ENCODE data around the gene SUPT20H. TPM values are rescaled to one million over a fixed set of nuclear protein-coding genes. Genes with fewer than 3 reads are reported as not detected.
A peak's percentile ranks its signal among the peaks of the same experiment; 100 is the strongest.
"Not testable (repeated sequence)": the region's sequence is repeated elsewhere in the genome, so short reads cannot be mapped to it uniquely, and the experiment has no call there.

The SUPT20H gene
- total RNA-seq, 1 experiment from 2014 or later: 65.1 TPM

GRCh38 chr13:37089495-37089894 is 30.0 kb upstream of the SUPT20H start:
- H3K4me3 ChIP-seq (ENCODE audit: insufficient read depth, low read depth, low read length): no peak overlapping the region
- H3K27me3 ChIP-seq (ENCODE audit: control insufficient read depth, insufficient read depth, low read length): no peaks in the 10 kb centered on the region
- DNase-seq: no peak
- H3K36me3 ChIP-seq (replicated peaks; ENCODE audit: control insufficient read depth, insufficient read depth, low read length): no peaks in the 10 kb centered on the region

DNA sequence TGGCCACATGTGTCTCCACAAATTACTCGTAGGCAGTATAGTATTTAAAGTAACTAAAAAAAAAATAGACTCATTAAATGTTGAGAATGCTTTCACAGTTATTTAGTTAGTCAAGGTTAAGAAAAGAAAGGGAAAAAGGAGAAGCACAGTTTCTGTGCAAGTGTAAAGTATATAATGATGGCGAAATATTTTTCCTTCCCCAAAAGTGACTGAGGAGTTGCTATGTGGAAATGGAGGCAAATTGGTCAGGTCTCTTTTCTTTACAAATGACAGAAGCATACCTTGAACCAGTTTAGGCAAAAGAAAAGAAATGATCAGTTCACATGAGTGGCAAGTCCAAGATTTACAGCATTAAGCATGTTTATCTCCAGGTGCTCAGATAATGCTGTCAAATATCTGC is 28.0 kb upstream of the SUPT20H start:
- no peak for DNase-seq
- Histone ChIP-seq H3K4me3 (ENCODE audit: insufficient read depth, low read depth, low read length) (no peak overlapping the region), H3K27me3 (ENCODE audit: control insufficient read depth, insufficient read depth, low read length) (no peaks in the 10 kb centered on the region), H3K36me3 (replicated peaks; ENCODE audit: control insufficient read depth, insufficient read depth, low read length) (no peaks in the 10 kb centered on the region)

DNA sequence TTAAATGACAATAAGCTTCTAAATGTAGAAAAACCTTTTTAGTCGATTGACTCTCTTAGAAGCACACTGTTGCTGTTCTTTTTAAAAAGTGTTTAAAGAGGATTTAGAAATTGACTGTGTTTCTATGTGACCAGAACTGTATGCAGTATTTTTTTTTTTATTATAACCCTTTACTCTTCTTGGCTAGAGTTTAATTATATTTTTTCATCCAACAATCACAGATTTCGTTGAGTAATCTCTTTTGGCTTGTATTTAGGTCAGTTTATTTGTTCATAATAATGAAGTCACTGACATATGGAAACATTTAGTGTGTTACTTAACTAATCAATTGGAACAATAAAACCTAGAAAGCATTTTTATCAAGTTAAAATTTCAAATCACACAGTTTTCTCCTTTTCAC is 26.1 kb upstream of the SUPT20H start:
- no peak overlapping the region for H3K4me3 ChIP-seq (ENCODE audit: insufficient read depth, low read depth, low read length)
- no peaks in the 10 kb centered on the region for H3K36me3 ChIP-seq (replicated peaks; ENCODE audit: control insufficient read depth, insufficient read depth, low read length)
- no peak for DNase-seq
- H3K27me3 ChIP-seq (ENCODE audit: control insufficient read depth, insufficient read depth, low read length): no peaks in the 10 kb centered on the region

DNA sequence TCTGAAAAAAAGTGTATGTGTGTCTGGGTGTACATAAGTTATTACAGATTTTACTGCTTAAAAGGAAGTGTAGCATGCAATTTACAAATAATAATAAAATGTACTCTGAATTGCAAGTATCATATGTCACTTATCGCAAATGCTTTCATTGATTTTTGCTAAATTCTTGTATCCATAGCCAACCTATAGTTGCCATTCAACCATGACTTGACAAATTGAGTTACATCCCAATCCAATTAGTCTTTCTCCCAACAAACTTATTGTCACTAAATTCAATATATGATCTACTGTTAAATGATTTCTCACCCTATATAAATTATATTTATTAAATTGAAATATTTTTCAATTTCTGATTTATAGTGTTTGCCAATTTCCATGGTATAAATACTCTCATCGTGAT is 17.3 kb upstream of the SUPT20H start:
- Histone ChIP-seq H3K27me3 (ENCODE audit: control insufficient read depth, insufficient read depth, low read length) (no peaks in the 10 kb centered on the region), H3K4me3 (ENCODE audit: insufficient read depth, low read depth, low read length) (no peak overlapping the region), H3K36me3 (replicated peaks; ENCODE audit: control insufficient read depth, insufficient read depth, low read length) (no peaks in the 10 kb centered on the region)
- DNase-seq: no peak

DNA sequence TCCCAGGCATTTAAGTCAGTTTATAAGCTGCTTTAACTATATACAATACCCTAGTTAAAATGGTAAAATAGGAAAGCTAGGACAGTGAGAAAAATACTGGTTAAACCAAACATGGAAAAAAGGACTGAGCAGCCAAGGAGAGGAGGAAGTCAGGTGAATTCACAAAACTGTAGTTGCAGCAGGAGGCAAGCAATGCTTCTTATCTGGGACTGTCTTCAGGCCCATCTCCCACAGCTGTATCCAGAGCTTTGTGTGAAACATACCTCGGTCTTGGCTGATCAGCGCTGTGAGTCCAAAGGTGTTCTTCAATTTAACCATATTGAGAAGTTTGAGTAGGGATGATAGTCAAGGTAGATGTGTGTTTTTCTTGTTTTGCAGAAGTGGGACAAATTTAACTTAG is 15.7 kb upstream of the SUPT20H start:
- H3K36me3 ChIP-seq (replicated peaks; ENCODE audit: control insufficient read depth, insufficient read depth, low read length): no peaks in the 10 kb centered on the region
- no peaks in the 10 kb centered on the region for H3K27me3 ChIP-seq (ENCODE audit: control insufficient read depth, insufficient read depth, low read length)
- DNase-seq: peak; percentile 19
- no peak overlapping the region for H3K4me3 ChIP-seq (ENCODE audit: insufficient read depth, low read depth, low read length)

DNA sequence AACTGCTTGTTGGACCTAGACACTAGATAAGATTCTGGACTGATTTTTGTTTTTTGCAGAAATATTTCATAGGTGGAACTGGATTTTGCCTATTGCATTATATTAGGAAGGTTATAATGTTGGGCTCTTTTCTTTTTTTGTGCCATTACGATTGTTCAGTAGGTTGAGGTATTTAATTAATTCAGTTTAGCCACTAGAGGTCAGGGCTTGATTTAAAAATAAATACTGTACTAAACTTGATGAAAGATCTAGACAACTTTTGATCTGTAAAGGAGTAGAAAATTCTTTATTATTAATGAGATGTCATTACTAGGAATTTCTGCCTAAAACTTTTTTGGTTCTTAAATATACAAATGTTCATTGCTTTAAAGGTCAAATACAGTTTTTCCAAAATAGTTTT is 15.2 kb upstream of the SUPT20H start:
- no peak for DNase-seq
- Histone ChIP-seq H3K36me3 (replicated peaks; ENCODE audit: control insufficient read depth, insufficient read depth, low read length) (no peaks in the 10 kb centered on the region), H3K27me3 (ENCODE audit: control insufficient read depth, insufficient read depth, low read length) (no peaks in the 10 kb centered on the region), H3K4me3 (ENCODE audit: insufficient read depth, low read depth, low read length) (no peak overlapping the region)

DNA sequence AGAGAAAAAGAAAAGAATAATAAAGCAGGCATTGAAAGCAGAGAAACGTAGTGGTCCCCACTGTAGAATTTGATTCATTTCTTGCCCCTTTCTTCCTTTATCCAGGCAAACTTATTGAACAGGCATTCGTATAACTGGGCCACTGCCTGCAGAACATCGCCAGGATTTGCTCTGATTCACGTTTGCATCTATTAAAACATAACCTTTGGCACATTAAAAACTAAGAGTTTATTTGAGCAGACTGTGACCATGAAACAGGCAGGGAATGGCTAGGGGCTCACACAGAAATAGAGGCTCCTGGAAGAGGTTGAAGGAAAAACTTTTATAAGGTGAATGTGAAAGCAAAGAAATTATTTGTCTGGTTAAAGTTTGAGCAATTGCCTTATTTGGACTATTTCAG is 12.5 kb upstream of the SUPT20H start:
- DNase-seq: no peak
- no peaks in the 10 kb centered on the region for H3K36me3 ChIP-seq (replicated peaks; ENCODE audit: control insufficient read depth, insufficient read depth, low read length)
- H3K27me3 ChIP-seq (ENCODE audit: control insufficient read depth, insufficient read depth, low read length): no peaks in the 10 kb centered on the region
- H3K4me3 ChIP-seq (ENCODE audit: insufficient read depth, low read depth, low read length): no peak overlapping the region

DNA sequence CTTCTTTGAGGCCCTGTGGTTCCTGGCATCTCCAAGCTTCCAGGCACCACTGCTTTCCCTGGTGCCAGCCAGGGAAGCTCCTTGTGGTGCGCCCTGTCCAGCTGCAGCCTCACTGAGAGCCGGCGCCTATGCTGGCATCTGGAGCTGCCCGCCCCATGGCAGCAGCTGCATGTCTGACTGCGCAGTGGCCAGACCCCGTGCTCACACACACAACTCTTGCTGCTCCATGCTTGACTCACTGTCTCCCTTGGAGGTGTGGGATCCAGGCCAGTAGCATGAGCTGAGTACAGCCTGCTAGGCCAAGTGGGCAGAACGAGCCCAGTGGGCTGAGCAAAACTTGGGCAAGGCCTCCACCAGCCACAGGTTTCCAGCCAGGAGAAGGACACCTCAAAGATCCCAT is 11.5 kb upstream of the SUPT20H start:
- no peaks in the 10 kb centered on the region for H3K27me3 ChIP-seq (ENCODE audit: control insufficient read depth, insufficient read depth, low read length)
- no peaks in the 10 kb centered on the region for H3K36me3 ChIP-seq (replicated peaks; ENCODE audit: control insufficient read depth, insufficient read depth, low read length)
- H3K4me3 ChIP-seq (ENCODE audit: insufficient read depth, low read depth, low read length): no peak overlapping the region
- no peak for DNase-seq

DNA sequence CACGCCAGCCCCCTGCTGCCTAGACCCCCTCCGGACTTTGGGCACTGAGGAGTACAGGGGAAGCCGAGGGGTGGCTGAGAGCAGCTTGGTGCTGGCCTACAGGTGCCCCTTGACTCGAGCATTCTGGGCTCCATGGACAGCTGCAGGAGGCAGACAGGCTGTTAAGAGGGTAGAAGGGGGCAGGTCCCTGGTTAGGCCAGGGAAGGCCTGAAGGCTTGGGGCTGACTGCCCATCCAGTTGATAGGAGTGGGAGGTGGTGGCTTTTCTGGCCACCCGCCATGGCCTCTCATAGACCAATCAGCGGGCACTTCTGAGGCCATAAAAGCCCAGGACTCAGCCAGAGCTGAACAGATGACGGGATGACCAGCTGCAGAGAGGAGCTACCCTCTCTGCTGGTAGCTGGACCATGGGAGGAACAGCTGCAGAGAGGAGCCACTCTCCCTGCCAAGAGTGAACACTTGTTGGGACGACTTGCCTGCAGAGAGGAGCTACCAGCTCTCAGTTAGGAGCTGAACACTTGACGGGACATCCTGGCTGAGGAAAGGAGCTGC is 10.7 kb upstream of the SUPT20H start:
- Histone ChIP-seq H3K27me3 (ENCODE audit: control insufficient read depth, insufficient read depth, low read length) (no peaks in the 10 kb centered on the region), H3K4me3 (ENCODE audit: insufficient read depth, low read depth, low read length) (no peak overlapping the region), H3K36me3 (replicated peaks; ENCODE audit: control insufficient read depth, insufficient read depth, low read length) (no peaks in the 10 kb centered on the region)
- DNase-seq: no peak

DNA sequence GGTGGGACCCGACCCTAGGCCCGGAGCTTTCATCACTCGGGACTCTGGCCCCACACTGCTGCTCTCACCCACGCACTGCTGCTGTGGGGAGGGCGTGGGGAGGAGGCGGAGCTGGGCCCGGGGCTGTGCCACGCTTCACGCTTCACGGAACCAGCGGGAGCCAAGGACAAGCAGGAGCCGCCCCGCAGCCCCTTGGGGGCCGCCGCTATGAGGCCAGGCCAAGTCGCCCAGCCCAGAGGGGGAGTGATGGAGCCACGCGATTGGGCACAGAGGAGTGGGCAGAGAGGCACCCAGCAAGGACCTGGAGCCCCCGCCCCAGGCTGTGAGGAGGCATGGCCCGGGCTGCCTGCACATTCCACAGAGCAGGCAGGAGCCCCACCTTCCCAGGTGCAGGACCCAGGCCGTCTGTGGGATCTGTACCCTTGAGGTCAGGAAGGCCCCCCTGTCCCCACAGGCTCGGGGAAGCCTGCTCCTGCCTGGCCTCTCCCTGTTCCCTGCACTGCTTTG is 10.2 kb upstream of the SUPT20H start:
- Histone ChIP-seq H3K36me3 (replicated peaks; ENCODE audit: control insufficient read depth, insufficient read depth, low read length) (no peaks in the 10 kb centered on the region), H3K27me3 (ENCODE audit: control insufficient read depth, insufficient read depth, low read length) (no peaks in the 10 kb centered on the region), H3K4me3 (ENCODE audit: insufficient read depth, low read depth, low read length) (no peak overlapping the region)
- no peak for DNase-seq

- DNase-seq: no peak
- Histone ChIP-seq H3K36me3 (replicated peaks; ENCODE audit: control insufficient read depth, insufficient read depth, low read length) (no peaks in the 10 kb centered on the region), H3K4me3 (ENCODE audit: insufficient read depth, low read depth, low read length) (no peak overlapping the region), H3K27me3 (ENCODE audit: control insufficient read depth, insufficient read depth, low read length) (no peaks in the 10 kb centered on the region)
Measured at GRCh38 chr13:37068962-37069361, 9.5 kb upstream of the SUPT20H start.

- no peak for DNase-seq
- no peaks in the 10 kb centered on the region for H3K36me3 ChIP-seq (replicated peaks; ENCODE audit: control insufficient read depth, insufficient read depth, low read length)
- no peaks in the 10 kb centered on the region for H3K27me3 ChIP-seq (ENCODE audit: control insufficient read depth, insufficient read depth, low read length)
- H3K4me3 ChIP-seq (ENCODE audit: insufficient read depth, low read depth, low read length): no peak overlapping the region
Measured at GRCh38 chr13:37067874-37068273, 8.4 kb upstream of the SUPT20H start.

GRCh38 chr13:37065890-37066526 is 6.5 kb upstream of the SUPT20H start:
- DNase-seq: peak; percentile 62
- Histone ChIP-seq H3K27me3 (ENCODE audit: control insufficient read depth, insufficient read depth, low read length) (no peaks in the 10 kb centered on the region), H3K36me3 (replicated peaks; ENCODE audit: control insufficient read depth, insufficient read depth, low read length) (no peaks in the 10 kb centered on the region), H3K4me3 (ENCODE audit: insufficient read depth, low read depth, low read length) (no peak overlapping the region)

DNA sequence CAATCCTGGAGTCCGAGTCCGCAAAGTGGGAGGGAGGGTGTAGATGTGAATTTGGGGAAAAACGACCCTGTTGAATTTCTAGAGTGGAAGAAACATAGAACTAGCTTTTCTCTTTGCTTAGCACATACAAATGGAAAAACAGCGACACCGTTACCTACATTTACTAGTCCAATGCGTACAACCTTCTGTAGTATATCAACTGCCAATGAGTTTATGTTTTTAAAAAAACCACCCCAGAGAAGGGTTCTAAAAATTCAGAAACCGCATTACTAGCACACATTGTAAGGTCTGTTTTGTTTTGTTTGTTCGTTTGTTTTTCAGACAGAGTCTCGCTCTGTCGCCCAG is 332 bp upstream of the SUPT20H start:
- DNase-seq: no peak
- no peaks in the 10 kb centered on the region for H3K27me3 ChIP-seq (ENCODE audit: control insufficient read depth, insufficient read depth, low read length)

GRCh38 chr13:37056228-37056627 is 3.3 kb downstream of the SUPT20H start:
- not testable (repeated sequence) for DNase-seq; H3K4me3 ChIP-seq (ENCODE audit: insufficient read depth, low read depth, low read length)

More for the DNA sequence above, 332 bp upstream of the SUPT20H start:
- H3K4me3 ChIP-seq (ENCODE audit: insufficient read depth, low read depth, low read length): peak overlapping the region; percentile 43
- peaks cover 2% of the 10 kb centered on the region; the same call in 1 of the 2 replicates for H3K36me3 ChIP-seq (replicated peaks; ENCODE audit: control insufficient read depth, insufficient read depth, low read length)

GRCh38 chr13:37053111-37053510 is 6.4 kb downstream of the SUPT20H start:
- not testable (repeated sequence) for H3K4me3 ChIP-seq (ENCODE audit: insufficient read depth, low read depth, low read length); H3K36me3 ChIP-seq (replicated peaks; ENCODE audit: control insufficient read depth, insufficient read depth, low read length); DNase-seq; H3K27me3 ChIP-seq (ENCODE audit: control insufficient read depth, insufficient read depth, low read length)

More at GRCh38 chr13:37056228-37056627, 3.3 kb downstream of the SUPT20H start:
- not testable (repeated sequence) for H3K36me3 ChIP-seq (replicated peaks; ENCODE audit: control insufficient read depth, insufficient read depth, low read length); H3K27me3 ChIP-seq (ENCODE audit: control insufficient read depth, insufficient read depth, low read length)

Data from H7 (cell line).